ENCODE measurements around the gene RUNDC3A.
A peak's percentile ranks its signal among the peaks of the same experiment; 100 is the strongest.
"Not testable (repeated sequence)": the region's sequence is repeated elsewhere in the genome, so short reads cannot be mapped to it uniquely, and the experiment has no call there.

Gene RUNDC3A

DNA sequence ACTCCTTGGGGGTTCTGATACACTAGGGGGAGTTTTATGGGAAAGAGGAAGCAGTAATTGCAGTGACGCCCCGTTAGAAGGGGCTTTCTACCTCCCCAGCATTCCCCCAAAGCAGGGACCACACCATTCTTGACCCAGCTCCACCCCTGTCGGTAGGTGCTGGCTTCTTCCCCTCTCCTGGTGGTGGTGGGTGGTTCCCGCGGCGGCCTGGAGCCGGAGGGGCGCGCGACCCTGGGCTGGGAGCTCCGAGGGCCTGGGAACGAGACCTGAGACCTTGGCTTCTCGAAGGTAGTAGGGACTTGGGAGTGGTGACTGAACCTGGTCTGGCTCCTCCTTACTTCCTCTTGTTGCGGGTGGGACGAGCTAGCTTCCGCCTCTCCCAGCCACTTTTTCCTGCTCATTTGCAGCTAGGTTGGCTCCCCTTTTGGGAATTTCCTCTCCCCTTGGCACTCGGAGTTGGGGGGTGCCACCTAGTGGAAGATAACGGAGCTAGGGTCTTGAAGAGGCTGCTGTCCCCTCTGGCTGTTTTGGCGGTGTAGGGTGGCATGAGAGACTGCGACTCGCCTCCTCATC is 37.1 kb downstream of the RUNDC3A start:
- TF ChIP-seq ZFX (IDR thresholded peaks at IDR 0.05; ENCODE audit: borderline replicate concordance) = no peak
- TF ChIP-seq, protein P1, sequence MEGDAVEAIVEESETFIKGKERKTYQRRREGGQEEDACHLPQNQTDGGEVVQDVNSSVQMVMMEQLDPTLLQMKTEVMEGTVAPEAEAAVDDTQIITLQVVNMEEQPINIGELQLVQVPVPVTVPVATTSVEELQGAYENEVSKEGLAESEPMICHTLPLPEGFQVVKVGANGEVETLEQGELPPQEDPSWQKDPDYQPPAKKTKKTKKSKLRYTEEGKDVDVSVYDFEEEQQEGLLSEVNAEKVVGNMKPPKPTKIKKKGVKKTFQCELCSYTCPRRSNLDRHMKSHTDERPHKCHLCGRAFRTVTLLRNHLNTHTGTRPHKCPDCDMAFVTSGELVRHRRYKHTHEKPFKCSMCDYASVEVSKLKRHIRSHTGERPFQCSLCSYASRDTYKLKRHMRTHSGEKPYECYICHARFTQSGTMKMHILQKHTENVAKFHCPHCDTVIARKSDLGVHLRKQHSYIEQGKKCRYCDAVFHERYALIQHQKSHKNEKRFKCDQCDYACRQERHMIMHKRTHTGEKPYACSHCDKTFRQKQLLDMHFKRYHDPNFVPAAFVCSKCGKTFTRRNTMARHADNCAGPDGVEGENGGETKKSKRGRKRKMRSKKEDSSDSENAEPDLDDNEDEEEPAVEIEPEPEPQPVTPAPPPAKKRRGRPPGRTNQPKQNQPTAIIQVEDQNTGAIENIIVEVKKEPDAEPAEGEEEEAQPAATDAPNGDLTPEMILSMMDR (IDR thresholded peaks at IDR 0.05) = no peak; the same call in 1 of the 2 replicates
- peak overlapping the region; percentile 55 for H3K27ac ChIP-seq

GRCh38 chr17:44346064-44346844 is 37.9 kb downstream of the RUNDC3A start:
- no peak overlapping the region for H3K27ac ChIP-seq
- TF ChIP-seq, protein P1 (IDR thresholded peaks at IDR 0.05) = no peak
- no peak for TF ChIP-seq ZFX (IDR thresholded peaks at IDR 0.05; ENCODE audit: borderline replicate concordance)

- H3K27ac ChIP-seq = not testable (repeated sequence)
These were observed 39.0 kb downstream of the RUNDC3A start for GRCh38 chr17:44347206-44348055.

GRCh38 chr17:44348234-44348987 is 40.0 kb downstream of the RUNDC3A start:
- no peak overlapping the region for H3K27ac ChIP-seq
- TF ChIP-seq, protein P1 (IDR thresholded peaks at IDR 0.05) = no peak
- no peak for TF ChIP-seq ZFX (IDR thresholded peaks at IDR 0.05; ENCODE audit: borderline replicate concordance)

GRCh38 chr17:44348988-44349364 is 40.6 kb downstream of the RUNDC3A start:
- H3K27ac ChIP-seq = no peak overlapping the region

DNA sequence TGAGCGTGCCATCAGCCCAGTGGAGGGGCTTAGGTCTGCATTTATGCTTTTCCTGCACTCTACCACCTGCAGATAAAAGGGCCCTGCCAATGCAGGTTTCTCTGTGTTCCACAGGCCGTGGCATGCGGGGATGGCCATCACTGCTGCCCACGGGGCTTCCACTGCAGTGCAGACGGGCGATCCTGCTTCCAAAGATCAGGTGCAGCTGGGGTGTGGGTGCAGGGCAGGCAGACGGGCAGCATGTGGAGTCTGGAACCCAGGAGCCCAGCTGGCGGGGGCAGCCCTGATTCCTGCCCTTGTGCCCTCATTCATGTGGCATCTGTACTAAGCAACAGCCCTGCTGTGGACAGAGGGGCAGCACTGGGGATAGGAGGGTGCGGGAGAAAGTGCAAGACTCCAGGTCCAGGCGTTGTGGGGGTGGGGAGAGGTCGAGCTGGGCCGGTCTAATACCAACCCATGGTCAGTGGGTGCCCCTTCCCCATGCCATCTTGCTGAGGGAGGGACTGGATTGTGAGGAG is 41.2 kb downstream of the RUNDC3A start:
- no peak overlapping the region for H3K27ac ChIP-seq

More at GRCh38 chr17:44348988-44349364, 40.6 kb downstream of the RUNDC3A start:
- no peak for TF ChIP-seq ZFX (IDR thresholded peaks at IDR 0.05; ENCODE audit: borderline replicate concordance)
- TF ChIP-seq, protein P1 (IDR thresholded peaks at IDR 0.05) = no peak

More for the DNA sequence above, 41.2 kb downstream of the RUNDC3A start:
- TF ChIP-seq ZFX (IDR thresholded peaks at IDR 0.05; ENCODE audit: borderline replicate concordance) = no peak
- TF ChIP-seq, protein P1 (IDR thresholded peaks at IDR 0.05) = no peak

Measured in 22Rv1 (cell line).